NCI-H1092 treated with DMSO at 0.1 percent for 48 hours (cell line): Measurements from ENCODE around the gene LACTBL1.
"Not testable (repeated sequence)": the region's sequence is repeated elsewhere in the genome, so short reads cannot be mapped to it uniquely, and the experiment has no call there.

Experiments
- DNase-seq: peaks from one replicate; lab custom pipeline; 2025; lab: John Stamatoyannopoulos, UW

LACTBL1 gene, protein sequence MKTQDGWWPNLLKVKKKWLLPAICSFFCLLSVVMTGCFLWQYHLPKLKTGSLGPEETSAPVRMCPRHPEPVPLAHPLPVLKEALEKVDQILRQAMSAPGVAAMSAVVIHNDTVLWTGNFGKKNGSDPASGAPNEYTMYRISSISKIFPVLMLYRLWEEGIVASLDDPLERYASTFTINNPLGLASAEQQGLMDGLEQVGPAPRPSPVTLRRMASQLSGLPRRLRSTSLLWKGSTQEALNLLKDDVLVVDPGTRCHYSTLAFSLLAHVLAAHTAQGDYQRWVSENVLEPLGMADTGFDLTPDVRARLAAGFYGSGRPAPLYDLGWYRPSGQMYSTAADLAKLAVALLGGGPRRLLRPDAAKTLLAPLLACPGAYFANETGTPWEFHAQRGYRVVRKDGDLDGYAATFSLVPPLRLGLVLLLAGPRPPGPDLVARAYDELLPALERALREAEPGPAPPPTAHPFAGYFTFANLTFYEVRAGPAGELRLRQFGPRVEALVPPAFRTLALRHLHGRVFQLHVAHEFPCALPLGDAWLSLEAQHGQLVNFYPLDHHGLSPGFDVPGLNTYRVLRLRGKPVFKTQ

DNA sequence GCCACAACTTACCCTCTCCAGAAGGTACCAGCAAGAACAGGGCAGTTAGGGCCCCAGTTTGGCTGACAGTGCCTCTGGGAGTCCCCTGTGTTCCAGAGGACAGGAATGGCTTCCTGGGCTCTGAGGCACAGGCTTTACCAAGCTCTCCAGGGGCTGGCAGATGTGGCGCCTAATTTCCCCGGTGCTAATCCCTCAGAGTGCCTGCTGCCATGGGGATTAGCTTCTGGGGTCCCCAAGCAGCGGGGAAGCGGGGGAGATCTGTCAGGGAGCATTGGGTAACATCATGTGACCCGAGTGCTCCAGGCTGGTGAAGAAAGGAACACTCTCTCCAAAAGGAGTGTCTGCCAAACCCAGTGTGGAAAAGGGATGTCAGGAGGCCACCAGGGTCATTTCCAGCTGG, at the start of gene LACTBL1:
TSS of gene LACTBL1 (minus strand) at position 107 of the 400 bp plus-strand sequence. CDS start 550 bp downstream, outside the sequence.
- DNase-seq: no peak

DNA sequence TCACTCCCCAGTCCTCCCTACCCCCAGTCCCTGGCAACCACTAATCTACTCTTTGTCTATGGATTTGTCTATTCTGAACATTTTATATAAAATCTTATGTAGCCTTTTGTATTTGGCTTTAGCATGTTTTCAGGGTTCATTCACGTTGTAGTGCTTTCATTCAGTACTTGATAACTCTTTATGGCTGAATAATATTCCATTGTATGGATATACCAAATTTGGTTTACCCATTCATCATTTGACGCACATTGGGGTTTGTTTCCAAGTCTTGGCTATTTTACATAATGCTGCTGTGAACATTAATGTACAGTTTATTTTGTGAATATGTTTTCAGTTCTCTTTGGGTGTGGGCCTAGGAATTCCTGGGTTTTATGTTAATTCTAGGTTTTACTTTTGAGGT, 49.2 kb upstream of the LACTBL1 start:
- DNase-seq: no peak

DNA sequence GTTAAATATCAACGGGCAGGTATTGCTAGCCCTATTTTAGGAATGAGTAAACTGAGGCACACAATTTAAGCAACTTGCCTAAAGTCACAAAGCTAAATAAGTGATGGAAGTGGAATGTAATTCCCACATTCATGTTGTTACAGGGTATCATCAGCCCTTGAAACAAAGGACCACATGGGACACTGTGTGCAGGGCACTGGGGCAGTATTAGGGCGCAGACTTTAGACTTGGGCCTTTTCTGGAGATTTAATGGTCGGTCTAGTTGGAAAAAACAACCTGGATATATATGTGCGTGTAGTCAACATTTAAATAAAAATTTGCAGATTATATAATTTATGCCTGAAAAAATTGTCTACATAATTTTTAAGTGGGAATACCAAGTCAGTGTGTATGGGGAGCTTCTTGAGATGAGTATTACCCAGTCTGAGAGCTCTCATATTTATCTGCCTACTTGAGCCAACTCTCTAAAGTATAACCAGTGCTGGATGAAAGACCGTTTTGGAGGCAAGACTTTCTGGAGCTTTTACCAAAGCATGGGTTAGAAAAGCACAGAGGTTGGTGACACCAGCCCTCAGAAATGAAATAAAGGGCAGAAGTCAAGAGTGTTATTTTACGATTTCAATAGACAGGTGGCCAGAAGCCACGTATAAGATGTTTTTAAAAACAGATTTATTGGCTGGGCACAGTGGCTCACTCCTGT, 48.2 kb upstream of the LACTBL1 start:
- no peak for DNase-seq

DNA sequence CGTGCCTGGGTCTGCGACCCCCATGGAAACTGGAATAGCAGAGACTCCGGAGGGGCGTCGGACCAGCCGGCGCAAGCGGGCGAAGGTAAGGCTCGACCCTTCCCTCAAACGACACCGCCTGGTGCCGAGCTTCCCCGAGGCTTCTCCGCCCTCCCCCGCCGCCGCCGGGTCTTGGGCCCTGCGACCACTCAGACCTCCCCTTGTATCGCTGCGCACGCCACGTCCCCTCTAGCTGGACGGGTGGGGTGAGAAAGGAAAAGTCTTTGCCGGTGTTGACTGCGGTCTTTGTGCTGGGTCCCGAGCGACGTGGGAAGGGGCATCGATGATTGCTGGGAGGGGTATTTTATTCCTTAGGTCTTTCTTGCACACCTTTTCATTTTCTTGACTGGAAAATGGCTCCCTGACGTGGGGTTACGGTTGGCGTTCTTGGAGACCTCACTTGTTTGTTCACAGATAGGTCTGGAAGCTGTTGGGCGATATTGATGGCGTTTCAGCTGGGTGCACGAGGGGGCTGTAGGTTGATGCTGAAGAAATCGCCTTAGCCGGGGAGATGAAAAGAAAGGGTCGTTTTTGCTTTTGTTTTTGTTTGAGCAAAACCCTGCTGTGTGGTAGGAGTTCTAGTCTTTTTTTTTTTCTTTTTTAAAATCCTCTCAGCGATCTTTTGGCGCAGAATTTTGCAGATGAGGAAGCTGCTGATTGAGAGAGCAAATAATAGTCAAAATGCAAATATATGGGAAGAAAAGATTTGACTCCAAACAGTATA, 47.4 kb upstream of the LACTBL1 start:
- peak; percentile 88 for DNase-seq

DNA sequence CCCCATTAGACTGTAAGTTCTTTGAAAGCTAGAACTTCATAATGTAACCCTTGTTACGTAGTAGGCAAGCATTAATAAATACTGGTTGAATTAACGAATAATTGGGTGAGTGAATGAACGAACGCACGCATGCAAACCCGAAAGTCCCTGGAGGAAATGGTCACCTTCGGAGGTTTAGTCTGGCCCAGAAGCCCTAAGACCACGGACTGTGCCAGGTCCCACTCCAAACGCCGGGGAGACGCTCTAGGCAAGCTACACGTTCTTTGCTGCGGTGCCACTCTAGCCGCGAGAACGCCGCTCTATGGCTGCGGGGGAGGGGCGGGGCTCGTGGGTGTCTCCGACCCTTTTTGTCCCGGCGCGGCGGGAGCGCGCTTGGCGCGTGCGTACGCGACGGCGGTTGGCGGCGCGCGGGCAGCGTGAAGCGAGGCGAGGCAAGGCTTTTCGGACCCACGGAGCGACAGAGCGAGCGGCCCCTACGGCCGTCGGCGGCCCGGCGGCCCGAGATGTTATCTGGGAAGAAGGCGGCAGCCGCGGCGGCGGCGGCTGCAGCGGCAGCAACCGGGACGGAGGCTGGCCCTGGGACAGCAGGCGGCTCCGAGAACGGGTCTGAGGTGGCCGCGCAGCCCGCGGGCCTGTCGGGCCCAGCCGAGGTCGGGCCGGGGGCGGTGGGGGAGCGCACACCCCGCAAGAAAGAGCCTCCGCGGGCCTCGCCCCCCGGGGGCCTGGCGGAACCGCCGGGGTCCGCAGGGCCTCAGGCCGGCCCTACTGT, 46.6 kb upstream of the LACTBL1 start, which contains the start of gene KDM1A:
TSS of gene KDM1A (plus strand) at position 375 of the 769 bp plus-strand sequence. CDS start at position 504, 129 bp downstream.
- peak; percentile 99 for DNase-seq

DNA sequence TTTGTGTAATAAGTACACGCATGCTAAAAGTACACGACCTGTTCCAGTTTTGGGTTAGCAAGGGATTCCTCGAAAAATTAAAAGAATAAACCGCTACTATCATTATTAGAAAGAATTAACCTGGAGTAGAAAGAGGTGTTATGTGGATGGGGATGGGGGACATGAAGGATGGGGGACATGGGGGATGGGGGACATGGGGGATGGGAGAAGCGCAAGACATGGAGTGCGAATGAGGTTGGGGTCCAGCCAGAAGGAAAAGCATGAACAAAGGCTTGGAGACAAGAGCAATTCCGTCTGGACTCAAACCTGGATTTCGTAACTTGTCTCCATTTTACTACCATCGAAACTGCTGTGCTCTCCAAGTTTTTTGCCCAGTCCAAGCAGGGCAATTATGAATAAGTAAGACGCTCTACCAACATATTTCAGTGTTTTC, 46.0 kb upstream of the LACTBL1 start:
- DNase-seq: no peak

DNA sequence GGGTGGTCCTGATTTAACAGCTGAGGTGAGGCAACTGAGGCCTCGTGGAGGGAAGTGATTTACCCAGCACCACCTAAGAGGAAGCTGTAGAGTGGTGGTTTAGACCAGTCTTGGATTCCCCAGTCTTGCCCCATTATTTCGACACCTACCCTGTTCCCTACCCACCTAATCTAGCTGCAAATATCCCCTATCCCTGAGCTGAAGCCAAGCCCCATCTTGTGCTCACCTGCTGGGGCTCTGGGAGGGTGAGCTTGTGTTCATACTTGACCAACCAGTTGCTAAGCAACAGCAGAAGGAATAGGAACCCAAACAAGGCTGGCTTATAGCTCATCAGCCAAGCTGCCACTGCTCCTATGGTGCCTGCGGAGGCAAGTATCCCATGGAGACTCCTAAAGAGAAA, 41.0 kb upstream of the LACTBL1 start:
- peak; percentile 90 for DNase-seq

DNA sequence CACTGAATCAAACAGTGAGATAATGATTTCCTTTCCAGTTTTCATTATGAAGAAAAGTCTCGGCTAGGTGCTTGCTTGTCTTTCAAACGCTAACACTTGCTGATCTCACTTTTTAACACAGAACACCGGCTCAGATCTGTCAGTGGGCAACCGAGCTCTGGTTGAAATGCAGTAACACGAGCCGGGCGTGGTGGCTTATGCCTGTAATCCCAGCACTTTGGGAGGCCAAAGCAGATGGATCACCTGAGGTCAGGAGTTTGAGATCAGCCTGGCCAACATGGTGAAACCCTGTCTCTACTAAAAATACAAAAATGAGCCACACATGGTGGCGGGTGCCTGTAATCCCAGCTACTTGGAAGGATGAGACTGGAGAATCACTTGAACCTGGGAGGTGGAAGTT, 37.4 kb upstream of the LACTBL1 start:
- DNase-seq: not testable (repeated sequence)

DNA sequence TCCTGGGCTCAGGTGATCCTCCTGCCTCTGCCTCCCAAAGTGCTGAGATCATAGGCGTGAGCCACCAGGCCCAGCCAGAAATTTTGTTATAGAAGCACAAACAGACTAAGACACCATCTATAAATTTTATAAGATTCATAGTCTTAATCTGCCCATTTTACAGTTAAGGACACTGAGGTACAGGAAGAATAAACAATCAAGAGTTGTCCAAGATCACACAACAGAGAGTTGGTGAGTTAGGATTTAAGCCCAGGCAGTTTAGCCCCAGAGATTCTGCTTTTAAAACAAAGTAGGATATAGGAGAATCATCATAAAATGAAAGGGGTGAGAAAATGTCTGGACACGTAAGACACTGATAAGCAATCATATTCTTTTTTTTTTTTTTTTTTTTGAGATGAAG, 36.2 kb upstream of the LACTBL1 start:
- DNase-seq: no peak

DNA sequence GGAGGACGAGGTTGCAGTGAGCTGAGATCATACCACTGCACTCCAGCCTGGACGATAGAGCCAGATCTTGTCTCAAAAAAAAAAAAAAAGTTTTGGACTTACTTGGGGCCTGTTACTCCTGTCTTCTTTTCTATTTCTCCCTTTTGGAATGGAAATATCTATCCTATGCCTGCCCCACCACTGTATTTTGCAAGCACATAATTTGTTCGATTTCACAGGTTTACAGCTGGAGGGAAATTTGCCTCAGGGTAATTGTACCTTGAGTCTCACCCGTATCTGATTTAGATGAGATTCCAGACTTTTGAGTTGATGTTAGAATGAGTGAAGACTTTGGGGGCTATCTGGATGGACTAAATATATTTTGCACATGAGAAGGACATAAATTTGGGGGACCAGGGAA, 34.4 kb upstream of the LACTBL1 start:
- DNase-seq: no peak

DNA sequence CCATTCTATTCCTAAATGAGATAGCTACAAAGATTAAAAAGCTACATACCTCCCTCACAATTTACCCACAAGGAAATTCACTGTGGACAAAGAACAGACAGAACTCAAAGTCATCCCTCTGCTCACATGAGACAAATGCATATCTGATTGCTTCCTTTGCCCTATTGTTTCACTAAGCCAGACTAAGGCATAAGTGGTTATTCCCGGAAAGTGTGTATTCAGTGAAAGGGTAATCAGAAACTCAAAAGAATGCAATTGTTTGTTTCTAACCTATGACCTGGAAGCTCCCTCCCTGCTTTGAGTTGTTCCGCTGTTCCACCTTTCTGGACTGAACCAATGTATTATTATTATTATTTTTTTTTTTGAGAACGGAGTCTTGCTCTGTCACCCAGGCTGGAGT, 32.1 kb upstream of the LACTBL1 start:
- DNase-seq: not testable (repeated sequence)

DNA sequence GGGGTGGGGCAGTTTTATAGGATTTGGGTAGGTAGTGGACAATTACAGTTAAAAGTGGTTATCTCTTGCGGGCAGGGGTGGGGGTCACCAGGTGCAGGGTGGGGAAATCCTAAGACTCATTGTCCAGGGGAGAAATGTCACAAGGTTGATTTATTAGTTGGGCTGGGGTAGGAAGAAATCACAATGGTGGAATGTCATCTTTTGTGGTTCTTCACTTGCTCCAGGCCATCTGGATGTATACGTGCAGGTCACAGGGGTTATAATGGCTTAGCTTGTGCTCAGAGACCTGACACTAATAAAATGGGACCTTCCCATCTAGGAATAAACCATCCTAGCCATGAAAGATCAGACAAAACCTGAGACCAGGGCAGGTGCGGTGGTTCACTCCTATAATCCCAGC, 31.4 kb upstream of the LACTBL1 start:
- no peak for DNase-seq

DNA sequence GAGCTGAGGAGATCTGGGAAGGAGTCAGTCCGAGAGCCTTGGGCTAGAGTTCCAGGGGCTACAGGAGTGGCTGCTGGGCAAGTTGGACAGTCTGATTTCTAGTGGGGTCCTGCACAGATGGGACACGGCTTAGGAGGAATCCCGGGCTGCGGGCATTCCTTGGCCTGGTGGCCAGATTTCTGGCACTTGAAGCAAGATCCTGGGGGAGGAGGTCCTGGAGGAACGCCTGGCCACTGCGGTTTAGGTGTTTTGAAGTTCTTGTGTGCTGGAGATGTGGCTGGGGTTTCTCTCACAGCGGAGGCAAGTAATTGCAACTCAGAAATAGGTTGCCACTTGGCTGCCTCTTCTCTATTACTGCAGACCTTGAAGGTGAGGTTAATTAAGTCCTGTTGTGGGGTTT, 29.6 kb upstream of the LACTBL1 start:
- not testable (repeated sequence) for DNase-seq

DNA sequence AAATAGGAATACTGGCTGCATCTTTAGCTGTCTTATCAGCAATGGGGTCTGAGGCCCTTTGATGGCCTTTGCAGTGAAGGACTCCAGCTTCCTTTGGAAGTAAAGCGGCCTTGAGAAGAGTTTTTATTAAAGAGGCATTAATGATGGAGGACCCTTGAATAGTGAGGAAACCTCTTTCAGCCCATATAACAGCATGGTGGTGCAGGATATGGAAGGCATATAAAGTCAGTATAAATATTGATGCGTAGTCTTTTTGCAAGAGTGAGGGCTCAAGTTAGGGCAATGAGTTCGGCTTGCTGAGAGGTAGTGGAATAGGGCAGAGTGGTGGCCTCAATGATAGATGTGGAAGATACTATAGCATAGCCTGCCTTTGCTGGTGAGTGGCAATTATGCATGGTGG, 27.5 kb upstream of the LACTBL1 start:
- not testable (repeated sequence) for DNase-seq

DNA sequence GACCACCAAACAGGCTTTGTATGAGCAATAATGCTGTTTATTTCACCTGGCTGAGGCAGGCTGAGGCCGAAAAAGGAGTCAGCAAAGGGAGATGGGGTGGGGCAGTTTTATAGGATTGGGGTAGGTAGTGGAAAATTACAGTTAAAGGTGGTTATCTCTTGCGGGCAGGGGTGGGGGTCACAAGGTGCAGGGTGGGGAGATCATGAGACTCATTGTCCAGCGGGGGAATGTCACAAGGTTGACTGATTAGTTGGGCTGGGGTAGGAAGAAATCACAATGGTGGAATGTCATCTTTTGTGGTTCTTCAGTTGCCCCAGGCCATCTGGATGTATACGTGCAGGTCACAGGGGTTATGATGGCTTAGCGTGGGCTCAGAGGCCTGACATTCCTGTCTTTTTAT, 24.9 kb upstream of the LACTBL1 start:
- not testable (repeated sequence) for DNase-seq

DNA sequence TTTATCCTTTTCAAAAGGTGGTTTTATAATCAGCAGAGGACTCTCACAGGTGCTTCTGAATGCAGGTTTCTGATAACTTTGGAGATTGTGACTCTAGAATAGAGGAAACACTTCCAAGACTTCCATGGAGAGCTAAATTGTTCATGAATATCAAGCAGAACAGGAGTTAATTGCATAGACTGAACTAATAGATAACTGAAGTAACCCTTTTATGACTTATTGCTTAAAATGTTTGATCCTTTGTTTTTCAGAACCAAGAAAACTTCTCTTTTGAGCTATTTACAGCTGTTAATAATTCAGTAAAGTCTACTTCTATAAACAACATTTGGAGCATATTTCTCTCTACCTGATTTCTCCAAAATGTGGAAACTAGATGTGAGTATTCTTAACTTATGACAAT, 23.1 kb upstream of the LACTBL1 start:
- DNase-seq: no peak

DNA sequence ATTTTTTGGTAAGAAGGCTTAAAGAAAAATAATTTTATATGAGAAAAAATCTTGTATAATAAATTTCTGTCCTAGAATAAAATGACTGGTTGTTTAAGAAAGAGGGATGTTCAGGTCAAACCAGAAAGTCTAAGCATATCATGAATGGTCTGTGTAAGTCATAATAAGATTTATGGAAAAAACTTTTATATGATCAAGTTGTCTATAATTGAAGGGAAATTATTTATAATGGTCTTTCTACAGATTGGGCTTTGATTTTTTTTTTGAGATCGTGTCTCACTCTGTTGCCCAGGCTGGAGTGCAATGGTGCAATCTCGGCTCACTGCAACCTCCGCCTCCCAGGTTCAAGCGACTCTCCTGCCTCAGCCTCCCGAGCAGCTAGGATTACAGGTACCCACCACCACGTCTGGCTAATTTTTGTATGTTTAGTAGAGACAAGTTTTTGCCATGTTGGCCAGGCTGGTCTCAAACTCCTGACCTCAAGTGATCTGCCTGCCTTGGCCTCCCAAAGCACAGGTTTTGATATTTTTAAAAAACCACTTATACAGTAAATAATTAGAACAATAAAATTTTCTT, 20.6 kb upstream of the LACTBL1 start:
- not testable (repeated sequence) for DNase-seq

DNA sequence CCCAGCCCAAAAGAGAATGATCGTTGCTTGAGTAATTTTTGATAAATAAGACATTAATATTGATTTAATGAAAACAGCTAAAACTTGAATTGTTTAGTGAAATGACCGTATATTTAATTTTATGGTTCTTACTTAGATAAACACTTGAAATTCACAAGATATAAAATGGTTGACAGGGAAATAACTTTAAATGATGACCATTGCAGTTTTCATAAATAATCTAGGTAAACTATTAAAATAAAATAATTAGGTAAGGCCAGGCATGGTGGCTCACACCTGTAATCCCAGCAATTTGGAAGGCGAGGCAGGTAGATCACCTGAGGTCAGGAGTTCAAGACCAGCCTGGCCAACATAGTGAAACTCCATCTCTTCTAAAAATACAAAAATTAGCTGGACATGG, 19.7 kb upstream of the LACTBL1 start:
- not testable (repeated sequence) for DNase-seq

DNA sequence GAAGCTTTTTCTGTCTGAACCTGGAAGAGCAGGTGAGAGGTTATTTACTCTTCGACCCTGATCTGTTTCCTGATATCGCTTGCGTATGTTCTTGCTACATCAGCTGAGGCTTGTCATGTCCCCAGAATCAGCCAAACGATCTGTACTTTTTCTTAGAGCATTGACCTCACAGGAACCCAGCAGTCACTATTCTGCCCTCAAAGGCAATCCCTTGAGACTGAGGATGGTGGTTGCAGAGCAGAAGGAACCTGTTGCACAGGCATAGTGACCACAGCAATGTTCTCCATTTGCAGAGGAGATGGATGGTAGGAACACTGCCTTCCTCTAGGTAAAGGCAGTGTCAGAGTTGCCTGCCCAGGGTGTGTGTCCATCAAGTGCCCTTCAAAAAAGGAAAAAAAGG, 11.3 kb upstream of the LACTBL1 start:
- no peak for DNase-seq

DNA sequence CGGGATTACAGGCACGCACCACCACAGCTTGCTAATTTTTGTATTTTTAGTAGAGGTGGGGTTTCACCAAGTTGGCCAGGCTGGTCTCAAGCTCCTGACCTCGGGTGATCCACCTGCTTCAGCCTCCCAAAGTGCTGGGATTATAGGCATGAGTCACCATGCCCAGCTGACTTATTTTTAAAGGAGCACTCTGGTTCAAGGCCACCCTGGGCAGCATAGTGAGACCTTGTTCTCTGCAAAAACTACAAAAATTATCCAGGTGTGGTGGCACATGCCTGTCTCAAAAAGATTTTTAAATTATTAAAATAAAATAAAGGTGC, 7.8 kb upstream of the LACTBL1 start:
- DNase-seq: not testable (repeated sequence)

DNA sequence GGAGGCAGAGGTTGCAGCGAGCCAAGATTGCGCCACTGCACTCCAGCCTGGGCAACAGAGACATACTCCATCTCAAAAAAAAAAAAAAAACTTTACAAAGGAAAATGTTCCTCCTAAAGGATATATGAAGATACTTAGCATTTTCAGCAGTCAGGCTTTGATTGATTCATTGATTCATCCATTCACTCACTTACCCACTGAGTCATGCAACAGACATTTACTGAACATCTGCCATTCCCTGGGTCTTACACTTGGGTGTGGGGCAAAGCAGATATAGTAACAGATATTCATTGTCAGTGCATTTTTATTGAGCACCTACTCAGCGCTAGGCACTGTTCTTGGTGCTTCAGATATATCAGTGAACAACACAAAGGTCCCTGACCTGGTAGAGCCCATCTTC, 5.6 kb upstream of the LACTBL1 start:
- no peak for DNase-seq
